Right lobe of liver (tissue), 4 donors: ENCODE results near the gene PDZRN4.

ENCODE experiments used
- CTCF ChIP-seq, 4 donors: fragments of 200-600 bp in 3 of 4; fragments of 450-650 bp in 1 of 4; IDR thresholded peaks; one replicate each; pipeline versions ENCODE4 v1.5.1 to v1.8.0; 2016 to 2022; ENCODE audit warnings: antibody characterized with exemption in 4 of 4, mild to moderate bottlenecking in 2 of 4
- POLR2A ChIP-seq: fragments of 450-650 bp; IDR thresholded peaks from one replicate; pipeline ENCODE4 v1.6.1; 2017; ENCODE audit warnings: antibody characterized with exemption, mild to moderate bottlenecking
- donor health status: DM: no; HTN: no; CAD: no.
- donor health status: DM: no; HTN: no; CAD: no.
- donor health status: DM: no; HTN: yes; CAD: no.

- TF ChIP-seq POLR2A (no peak), CTCF (IDR thresholded peaks at IDR 0.05) (no peak)
Measured at GRCh38 chr12:41510470-41510869, 322.4 kb downstream of the PDZRN4 start.
